Astrocyte (in vitro differentiated cells and primary cell): ENCODE data around the gene C14orf39.

Experiments
- CTCF ChIP-seq: IDR thresholded peaks from 2 replicates; pipeline ENCODE4 v1.5.1; 2011; ENCODE audit warnings: low read depth, mild to moderate bottlenecking, inconsistent platforms, low read length, moderate library complexity; ENCODE audit not compliant: insufficient read depth
- EZH2 ChIP-seq: IDR thresholded peaks from 2 replicates; pipeline ENCODE4 v1.6.1; 2012; ENCODE audit warnings: mild to moderate bottlenecking, low read length, inconsistent platforms; ENCODE audit not compliant: insufficient read depth

- TF ChIP-seq CTCF (no peak), EZH2 (peak; percentile 80)
Measured at GRCh38 chr14:60514741-60515491, 29.1 kb upstream of the C14orf39 start.
